GM23248 (cell line): ENCODE measurements around the gene RAD51D.

Source experiments
- EZH2 ChIP-seq: fragments of 200-600 bp; sonication (generic); IDR thresholded peaks from 2 replicates; pipeline ENCODE4 v1.6.1; 2018; ENCODE audit warnings: antibody characterized with exemption, mild to moderate bottlenecking; ENCODE audit not compliant: insufficient read depth, poor library complexity, severe bottlenecking
- EZH2phosphoT487 ChIP-seq: fragments of 200-600 bp; sonication (generic); IDR thresholded peaks from 2 replicates; pipeline ENCODE4 v1.6.1; 2018; ENCODE audit warnings: antibody characterized with exemption, moderate library complexity, mild to moderate bottlenecking, low read depth; ENCODE audit not compliant: insufficient read depth

DNA sequence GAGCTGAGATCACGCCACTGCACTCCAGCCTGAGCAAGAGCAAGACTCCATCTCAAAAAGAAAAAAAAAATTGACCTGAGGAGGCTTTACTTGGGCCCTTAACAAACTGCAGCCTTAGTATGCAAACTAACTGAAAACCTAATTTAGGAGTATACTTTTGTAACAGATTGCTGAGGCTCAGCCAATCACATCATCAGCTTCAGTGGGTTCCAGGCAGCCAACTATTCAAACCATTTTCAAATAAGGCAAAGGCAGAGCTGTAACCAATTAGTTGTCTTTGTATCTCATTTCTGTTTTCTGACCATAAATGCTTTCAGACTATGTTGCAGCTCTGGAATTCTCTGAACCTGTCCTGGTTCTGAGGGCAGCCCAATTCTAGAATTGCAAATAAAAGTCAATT lies 23.9 kb downstream of the RAD51D start:
- no peak for TF ChIP-seq EZH2
- no peak for TF ChIP-seq EZH2phosphoT487
